HG03159 (cell line): ENCODE data around the gene CRADD.
"Not testable (repeated sequence)": the region's sequence is repeated elsewhere in the genome, so short reads cannot be mapped to it uniquely, and the experiment has no call there.

ENCODE experiments used
- ATAC-seq: cut with Tn5 transposase; IDR thresholded peaks from one replicate; pipeline ENCODE4 v1.9.1; 2021; ENCODE audit warnings: mild to moderate bottlenecking, moderate library complexity; ENCODE audit not compliant: unreplicated experiment

Gene CRADD

GRCh38 chr12:93862424-93862823 lies 185.2 kb downstream of the CRADD start:
- no peak for ATAC-seq

GRCh38 chr12:93865751-93866150 lies 188.6 kb downstream of the CRADD start:
- ATAC-seq = no peak

DNA sequence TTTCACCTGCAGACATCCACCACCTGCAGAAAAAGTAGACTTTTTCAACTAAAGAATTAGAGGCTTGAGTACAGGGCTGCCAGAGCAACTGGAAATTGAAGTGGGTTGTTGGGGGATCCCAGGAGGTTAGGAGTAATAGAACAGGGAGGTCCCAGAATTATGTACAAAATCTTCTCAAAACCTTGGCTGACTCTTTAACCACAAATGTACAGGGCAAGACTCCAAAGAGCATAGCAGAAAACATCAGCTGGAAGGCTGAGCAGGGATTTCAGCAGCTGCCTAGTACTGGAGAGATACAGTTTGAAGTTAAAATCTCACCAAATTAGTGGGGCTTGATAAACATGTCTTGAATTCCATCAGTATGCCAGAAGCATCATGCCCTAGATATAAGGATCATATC lies 191.6 kb downstream of the CRADD start:
- ATAC-seq = no peak

DNA sequence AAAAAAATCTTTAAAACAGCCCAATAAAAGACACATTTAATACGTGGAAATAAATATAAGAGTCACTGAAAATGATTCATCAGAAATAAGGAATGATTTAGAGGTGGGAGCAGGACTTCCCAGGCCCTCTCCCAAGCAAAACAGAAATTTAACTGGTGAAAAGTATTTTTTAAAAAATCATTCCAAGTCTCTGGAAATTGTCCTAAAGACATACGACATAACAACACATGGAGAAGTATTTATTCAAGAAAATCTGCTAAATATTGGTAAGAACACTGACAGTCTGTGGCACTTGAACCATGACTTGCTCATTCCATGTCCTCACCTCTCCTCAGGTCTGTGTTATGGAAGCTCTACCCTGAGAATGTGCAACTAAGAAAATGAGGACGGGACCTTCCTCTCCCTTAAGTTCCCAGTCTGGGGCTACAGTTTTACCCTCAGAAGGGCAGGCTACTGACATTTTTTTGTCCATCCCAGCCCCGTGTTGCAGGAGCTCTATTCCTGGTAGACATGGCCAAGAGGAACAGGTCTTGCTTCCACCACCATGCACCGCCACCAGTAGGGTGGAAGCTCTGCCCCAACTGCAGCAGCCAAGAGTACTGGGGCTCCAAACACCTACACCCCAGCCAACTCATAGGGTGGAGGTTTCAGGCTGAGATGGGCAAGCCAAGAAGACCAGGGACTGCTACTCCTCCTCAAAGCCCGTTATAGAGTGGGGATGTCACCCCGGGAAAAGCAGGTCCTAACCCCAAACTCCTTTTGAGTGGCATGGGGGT lies 193.0 kb downstream of the CRADD start:
- ATAC-seq = no peak

- not testable (repeated sequence) for ATAC-seq
Measured at GRCh38 chr12:93871566-93871965, 194.4 kb downstream of the CRADD start.

GRCh38 chr12:93873561-93873960 lies 196.4 kb downstream of the CRADD start:
- no peak for ATAC-seq

DNA sequence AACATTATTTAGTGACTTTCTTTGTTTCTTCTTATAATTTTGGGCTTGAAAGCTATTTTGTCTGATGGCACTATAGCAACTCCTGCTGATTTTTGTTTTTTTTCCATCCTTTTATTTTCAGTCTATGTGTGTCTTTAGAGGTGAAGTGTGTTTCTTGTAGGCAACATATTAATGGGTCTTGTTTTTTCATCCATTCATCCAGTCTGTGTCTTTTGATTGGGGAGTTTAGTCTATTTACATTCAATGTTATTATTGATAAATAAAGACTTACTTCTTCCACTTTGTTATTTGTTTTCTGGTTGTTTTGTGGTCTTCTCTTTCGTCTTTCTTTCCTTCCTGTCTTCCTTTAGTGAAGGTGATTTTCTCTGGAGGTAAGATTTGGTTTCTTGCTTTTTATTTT lies 198.0 kb downstream of the CRADD start:
- no peak for ATAC-seq

- ATAC-seq = no peak
Measured at GRCh38 chr12:93876360-93876759, 199.2 kb downstream of the CRADD start.

DNA sequence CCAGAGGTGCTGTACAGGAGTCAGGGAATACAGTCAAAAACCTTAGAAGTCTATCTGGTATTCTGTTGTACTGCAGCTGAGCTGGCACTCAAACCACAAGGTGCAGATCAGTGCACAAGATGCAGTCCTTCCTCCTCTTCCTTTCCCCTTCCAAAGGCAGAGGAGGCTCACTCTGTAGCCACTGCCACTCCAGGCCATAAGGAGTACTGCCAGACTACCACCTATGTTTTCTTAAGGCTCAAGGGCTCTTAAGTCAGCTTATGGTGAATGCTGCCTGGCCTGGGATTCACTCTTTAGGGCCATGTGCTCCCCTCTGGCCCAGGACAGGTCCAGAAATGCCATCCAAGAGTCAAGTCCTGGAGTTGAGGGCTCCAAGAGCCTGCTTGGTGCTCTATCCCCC lies 200.3 kb downstream of the CRADD start:
- no peak for ATAC-seq

GRCh38 chr12:93879476-93880421 lies 202.6 kb downstream of the CRADD start:
- ATAC-seq = no peak

- no peak for ATAC-seq
Measured at GRCh38 chr12:93880853-93881522, 203.8 kb downstream of the CRADD start.

GRCh38 chr12:93882763-93883162 lies 205.6 kb downstream of the CRADD start:
- ATAC-seq = no peak

DNA sequence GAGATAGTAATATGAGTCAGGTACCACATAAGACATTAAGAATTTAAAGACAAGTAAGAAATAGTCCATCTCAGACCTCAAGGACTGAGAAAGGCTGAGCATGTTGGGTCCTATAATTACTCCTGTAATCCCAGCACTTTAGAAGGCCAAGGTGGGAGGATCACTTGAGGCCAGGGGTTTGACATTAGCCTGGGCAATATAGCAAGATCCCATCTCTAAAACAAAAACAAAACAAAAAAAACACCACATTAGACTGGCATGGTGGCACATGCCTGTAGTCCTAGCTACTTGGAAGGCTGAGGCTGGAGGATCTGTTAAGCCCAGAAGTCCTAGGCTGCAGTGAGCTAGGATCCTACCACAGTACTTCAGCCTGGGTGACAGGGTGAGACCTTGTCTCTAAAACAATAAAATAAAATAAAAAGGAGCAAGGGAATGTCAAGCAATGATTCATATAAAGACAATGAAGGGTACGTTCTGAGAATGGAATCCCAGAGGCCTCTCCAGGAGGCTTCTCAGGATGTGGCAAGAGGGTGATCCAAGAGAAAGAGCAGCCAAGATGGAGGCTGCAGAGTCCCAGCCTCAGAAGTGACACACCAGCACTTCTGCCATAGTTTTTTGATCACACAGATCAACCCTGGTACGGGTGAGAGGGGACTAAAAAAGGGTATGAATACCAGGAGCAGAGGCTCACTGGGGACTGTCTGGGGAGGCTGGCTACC lies 206.4 kb downstream of the CRADD start:
- ATAC-seq = no peak

GRCh38 chr12:93884794-93885460 lies 207.8 kb downstream of the CRADD start:
- no peak for ATAC-seq

DNA sequence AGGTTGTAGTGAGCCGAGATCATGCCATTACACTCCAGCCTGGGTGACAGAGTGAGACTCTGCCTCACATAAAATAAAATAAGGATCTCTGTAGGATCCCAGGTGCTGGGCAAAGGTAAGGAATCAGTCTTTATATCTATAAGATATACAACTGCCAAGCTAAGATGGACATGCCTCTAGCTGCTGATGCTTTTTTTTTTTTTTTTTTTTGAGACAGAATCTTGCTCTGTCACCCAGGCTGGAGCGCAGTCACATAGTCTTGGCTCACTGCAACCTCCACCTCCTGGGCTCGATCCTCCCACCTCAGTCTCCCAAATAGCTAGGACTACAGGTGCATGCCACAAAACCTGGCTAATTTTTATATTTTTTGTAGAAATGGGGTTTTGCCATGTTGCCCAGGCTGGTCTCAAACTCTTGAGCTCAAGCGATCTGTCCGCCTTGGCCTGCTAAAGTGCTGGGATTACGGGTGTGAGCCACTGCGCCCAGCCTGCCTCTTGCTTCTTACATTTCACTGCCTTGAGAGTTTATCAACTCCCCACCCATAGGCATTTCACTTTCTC lies 208.9 kb downstream of the CRADD start:
- ATAC-seq = not testable (repeated sequence)

DNA sequence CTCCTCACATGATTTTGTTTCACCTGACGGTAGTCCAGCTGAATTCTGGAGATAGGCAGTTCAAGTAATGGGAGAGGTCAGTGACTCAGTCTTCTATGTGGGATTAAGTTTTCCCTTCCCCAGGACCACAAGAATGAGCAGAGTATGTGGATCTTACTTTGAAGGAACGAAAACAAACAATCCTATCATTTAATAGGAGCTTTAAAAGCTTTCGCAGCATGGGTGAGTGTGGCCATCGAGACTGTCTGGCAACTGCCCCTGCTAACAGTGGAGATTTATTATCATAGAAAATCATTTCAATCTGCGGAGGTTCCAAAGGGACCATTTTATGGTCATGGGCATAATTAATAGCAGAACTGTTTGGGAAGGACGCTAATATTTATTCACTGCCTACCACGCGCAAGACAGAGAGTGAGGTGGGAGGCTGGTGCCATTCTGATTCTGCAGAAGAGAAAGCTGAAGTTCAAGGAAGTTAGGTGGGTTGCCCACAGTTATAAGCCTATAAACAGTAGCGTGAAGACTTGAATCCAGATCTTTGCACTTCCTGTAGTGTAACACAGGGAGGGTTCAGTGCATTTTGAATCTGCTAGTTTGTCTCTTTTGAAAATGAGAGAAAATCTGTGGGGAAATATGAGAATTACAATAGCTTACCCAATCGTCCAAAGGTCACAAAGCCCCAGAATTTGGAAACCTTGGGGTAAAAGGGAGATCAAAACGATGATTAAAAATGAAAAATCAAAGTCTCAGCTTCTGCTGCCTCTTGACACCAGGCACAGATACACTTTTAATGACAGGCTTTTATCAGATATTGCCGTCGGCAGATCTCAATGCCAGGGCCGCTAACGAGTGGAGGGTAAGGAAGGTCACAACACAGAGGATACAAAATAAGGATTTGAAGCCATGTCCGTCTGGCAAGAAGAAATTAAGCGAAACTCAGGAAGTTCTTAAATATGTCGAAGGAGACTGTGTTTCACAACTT lies 209.6 kb downstream of the CRADD start:
- no peak for ATAC-seq

DNA sequence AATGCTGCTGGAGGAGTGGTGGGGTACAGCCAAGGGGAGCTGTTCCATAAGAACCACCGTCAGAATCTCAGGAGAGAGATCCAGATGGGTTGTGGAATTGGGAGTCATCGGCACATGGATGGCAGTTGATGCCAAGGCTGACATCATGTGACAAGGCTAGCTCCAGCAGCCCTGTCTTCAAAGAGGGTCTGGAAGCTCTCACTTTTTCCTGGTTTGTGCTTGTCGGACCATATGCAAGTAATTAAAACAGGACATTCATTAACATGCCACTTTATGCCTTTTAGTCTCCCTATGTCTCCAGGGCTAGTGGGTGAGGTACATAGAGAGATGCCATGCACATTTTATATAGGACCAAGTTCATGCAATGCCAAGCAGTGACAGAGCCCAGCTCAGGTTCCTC lies 211.8 kb downstream of the CRADD start:
- ATAC-seq = no peak

- ATAC-seq = no peak
Measured at GRCh38 chr12:93889516-93890212, 212.5 kb downstream of the CRADD start.
